Measurements from ENCODE around the gene NLRC3.

Gene NLRC3

GRCh38 chr16:3580251-3580651 is 3.0 kb upstream of the NLRC3 start:
- no peak for FAIRE-seq
- DNase-seq (ENCODE audit: insufficient read length, low spot score): no peak
- no peak for TF ChIP-seq CTCF (IDR thresholded peaks at IDR 0.05; ENCODE audit: insufficient read depth, missing control alignments)

- DNase-seq (ENCODE audit: insufficient read length, low spot score) (no peak), FAIRE-seq (no peak)
- no peak for TF ChIP-seq CTCF (IDR thresholded peaks at IDR 0.05; ENCODE audit: insufficient read depth, missing control alignments)
Observed at GRCh38 chr16:3579776-3580175, 2.6 kb upstream of the NLRC3 start.

GRCh38 chr16:3578610-3579551 is 1.7 kb upstream of the NLRC3 start:
- FAIRE-seq (no peak), DNase-seq (ENCODE audit: insufficient read length, low spot score) (no peak)
- no peak for TF ChIP-seq CTCF (IDR thresholded peaks at IDR 0.05; ENCODE audit: insufficient read depth, missing control alignments)

- DNase-seq (ENCODE audit: insufficient read length, low spot score): no peak
- no peak for FAIRE-seq
- no peak for TF ChIP-seq CTCF (IDR thresholded peaks at IDR 0.05; ENCODE audit: insufficient read depth, missing control alignments)
Observed at GRCh38 chr16:3578121-3578520, 918 bp upstream of the NLRC3 start.

- FAIRE-seq: no peak
- no peak for TF ChIP-seq CTCF (IDR thresholded peaks at IDR 0.05; ENCODE audit: insufficient read depth, missing control alignments)
- DNase-seq (ENCODE audit: insufficient read length, low spot score): no peak
Observed at GRCh38 chr16:3576211-3576610, 992 bp downstream of the NLRC3 start.

GRCh38 chr16:3575491-3575890 is 1.7 kb downstream of the NLRC3 start:
- no peak for DNase-seq (ENCODE audit: insufficient read length, low spot score)
- TF ChIP-seq CTCF (IDR thresholded peaks at IDR 0.05; ENCODE audit: insufficient read depth, missing control alignments): no peak
- FAIRE-seq: no peak

GRCh38 chr16:3574195-3574594 is 3.0 kb downstream of the NLRC3 start:
- DNase-seq (ENCODE audit: insufficient read length, low spot score) (no peak), FAIRE-seq (no peak)
- no peak for TF ChIP-seq CTCF (IDR thresholded peaks at IDR 0.05; ENCODE audit: insufficient read depth, missing control alignments)

Data from D721Med (cell line).